Fibroblast of villous mesenchyme (primary cell): ENCODE data around the gene SORBS1. TPM values are rescaled to one million over a fixed set of nuclear protein-coding genes. Genes with fewer than 3 reads are reported as not detected.

Experiments
- DNase-seq: peaks from one replicate; pipeline ENCODE4 v3.0.0-alpha.2; 2010; ENCODE audit warnings: low read depth
- H3K4me3 ChIP-seq: 2 replicates; pipeline ENCODE4 v1.5.1; 2011; ENCODE audit warnings: low read depth, mild to moderate bottlenecking, low read length
- total RNA-seq: library from RNA; depleted of rRNA; stranded (reverse); fragments of >200 nt; gene quantifications from 2 replicates; pipeline ENCODE4 v1.2.3, GENCODE V29; 2012
- TF ChIP-seq, protein P1 (sequence below): IDR thresholded peaks from 2 replicates; pipeline ENCODE4 v1.5.1; 2012; ENCODE audit warnings: low read depth, mild to moderate bottlenecking, low read length; ENCODE audit not compliant: insufficient read depth

The SORBS1 gene
- total RNA-seq, 1 donor, result 8.2 TPM

DNA sequence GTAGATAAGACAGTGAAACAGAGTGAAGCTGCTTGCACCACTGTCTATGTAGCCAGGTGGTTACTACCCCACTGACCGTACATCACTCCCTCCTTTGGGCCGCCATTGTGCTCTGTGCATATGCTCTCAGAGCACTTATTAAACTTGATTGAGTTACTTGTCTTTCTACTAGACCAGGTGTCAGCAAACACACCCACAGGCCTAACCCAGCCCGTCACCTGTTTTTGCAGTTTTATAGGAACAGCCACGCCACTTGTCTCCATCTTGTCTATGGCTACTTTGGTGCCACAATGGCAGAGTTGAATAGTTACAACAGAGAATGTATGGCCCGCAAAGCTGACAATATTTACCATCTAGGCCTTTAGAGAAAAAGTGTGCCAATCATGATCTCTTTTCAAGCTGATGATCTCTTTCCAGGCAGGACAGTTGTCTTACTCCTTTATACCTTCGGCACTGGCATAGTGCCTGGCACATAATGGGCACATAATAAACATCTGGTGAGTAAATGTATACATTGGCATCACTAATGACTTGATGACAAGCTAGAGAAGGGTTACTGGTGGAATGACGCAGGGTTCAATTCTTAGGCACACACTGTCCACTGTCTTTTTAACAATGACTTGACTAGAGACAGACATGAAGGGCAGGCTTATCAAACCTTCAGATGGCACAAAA is 36.7 kb downstream of the SORBS1 start:
- no peak for DNase-seq
- H3K4me3 ChIP-seq, result no peak overlapping the region
- TF ChIP-seq, protein P1, sequence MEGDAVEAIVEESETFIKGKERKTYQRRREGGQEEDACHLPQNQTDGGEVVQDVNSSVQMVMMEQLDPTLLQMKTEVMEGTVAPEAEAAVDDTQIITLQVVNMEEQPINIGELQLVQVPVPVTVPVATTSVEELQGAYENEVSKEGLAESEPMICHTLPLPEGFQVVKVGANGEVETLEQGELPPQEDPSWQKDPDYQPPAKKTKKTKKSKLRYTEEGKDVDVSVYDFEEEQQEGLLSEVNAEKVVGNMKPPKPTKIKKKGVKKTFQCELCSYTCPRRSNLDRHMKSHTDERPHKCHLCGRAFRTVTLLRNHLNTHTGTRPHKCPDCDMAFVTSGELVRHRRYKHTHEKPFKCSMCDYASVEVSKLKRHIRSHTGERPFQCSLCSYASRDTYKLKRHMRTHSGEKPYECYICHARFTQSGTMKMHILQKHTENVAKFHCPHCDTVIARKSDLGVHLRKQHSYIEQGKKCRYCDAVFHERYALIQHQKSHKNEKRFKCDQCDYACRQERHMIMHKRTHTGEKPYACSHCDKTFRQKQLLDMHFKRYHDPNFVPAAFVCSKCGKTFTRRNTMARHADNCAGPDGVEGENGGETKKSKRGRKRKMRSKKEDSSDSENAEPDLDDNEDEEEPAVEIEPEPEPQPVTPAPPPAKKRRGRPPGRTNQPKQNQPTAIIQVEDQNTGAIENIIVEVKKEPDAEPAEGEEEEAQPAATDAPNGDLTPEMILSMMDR, result no peak

DNA sequence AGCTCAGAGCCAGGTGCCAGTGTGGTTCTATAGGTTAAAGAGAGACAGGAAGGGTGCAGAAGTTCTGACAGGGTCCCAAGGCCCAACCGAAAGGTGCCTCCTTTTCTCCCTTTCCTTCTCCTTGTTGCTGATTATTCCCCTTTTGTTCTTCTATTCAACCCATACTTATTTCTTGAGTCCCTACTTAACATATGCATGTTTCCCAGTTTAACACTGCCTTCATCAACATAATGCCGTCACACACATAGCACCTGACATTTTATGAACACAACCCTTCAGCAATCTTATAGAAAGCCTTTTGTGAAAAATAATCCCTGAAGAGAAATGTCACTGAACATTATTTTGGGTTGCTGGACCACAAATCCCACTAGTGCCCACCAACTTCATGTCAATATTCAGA is 39.1 kb downstream of the SORBS1 start:
- no peak overlapping the region for H3K4me3 ChIP-seq
- TF ChIP-seq, protein P1, result no peak
- DNase-seq, result no peak

DNA sequence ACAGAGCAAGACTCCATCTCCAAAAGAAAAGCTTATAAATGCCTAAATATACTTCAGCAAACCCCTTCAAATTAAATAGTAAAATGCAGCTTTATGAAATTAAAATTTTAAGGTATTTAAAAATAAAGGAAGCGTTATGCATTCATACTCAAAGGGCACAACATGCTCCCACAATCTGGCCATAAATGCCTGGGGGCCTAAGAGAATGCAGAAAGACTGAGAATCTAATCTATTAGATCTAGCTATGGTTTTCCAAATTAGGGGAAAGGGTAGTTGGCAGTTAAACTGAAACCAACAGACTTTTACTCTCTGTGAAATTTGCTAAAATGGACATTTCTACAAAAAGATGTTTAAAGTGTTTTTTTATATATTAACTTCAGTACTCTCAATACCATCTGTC is 40.6 kb downstream of the SORBS1 start:
- no peak for DNase-seq

DNA sequence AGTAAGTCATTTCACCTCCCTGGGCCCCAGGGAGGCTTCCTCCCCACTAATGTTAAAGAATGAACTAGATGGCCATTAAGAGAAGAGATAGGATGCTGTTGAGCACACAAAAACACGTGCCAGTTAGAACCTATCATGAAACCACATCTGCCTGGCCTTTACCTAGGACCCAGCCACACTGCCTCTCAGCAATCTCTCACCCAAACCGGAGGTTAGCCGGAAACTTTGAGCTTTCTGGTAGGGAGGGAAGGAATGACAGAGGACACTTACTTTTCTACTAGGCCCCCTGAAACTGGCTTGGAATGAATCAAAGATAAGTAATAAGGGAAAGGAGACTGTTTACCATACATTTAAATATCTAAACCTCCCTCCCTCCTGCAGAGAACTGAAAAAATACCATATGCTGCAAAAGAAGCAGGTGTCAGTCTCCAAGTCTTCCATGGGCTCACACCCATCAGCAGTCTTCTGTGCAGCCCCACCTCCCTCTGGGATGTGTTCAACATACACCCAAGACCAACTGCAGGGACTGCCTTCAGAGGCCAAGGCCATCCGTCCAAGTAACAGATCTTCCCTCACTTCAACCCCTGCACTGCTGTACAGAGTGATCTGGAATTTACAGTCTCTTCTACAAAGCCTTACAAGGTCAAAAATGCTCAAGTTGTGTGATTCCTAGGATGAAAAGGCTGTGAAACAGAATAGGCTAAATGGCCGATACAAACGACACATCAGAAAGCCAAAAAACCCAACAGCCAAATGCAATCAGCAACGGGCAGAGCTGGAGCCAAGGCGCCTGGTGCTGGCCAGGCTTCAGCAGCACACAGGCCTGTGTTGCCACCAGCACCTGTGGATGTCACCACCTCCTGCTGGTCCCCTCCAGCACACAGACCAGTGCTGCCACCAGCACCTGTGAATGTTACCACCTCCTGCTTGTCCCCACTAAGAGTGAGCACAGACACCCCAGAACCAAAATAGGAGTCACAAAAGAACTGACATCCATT is 42.4 kb downstream of the SORBS1 start:
- DNase-seq, result no peak
- H3K4me3 ChIP-seq, result no peak overlapping the region
- TF ChIP-seq, protein P1, result no peak

More for the DNA sequence above, 40.6 kb downstream of the SORBS1 start:
- TF ChIP-seq, protein P1, result no peak
- H3K4me3 ChIP-seq, result no peak overlapping the region

DNA sequence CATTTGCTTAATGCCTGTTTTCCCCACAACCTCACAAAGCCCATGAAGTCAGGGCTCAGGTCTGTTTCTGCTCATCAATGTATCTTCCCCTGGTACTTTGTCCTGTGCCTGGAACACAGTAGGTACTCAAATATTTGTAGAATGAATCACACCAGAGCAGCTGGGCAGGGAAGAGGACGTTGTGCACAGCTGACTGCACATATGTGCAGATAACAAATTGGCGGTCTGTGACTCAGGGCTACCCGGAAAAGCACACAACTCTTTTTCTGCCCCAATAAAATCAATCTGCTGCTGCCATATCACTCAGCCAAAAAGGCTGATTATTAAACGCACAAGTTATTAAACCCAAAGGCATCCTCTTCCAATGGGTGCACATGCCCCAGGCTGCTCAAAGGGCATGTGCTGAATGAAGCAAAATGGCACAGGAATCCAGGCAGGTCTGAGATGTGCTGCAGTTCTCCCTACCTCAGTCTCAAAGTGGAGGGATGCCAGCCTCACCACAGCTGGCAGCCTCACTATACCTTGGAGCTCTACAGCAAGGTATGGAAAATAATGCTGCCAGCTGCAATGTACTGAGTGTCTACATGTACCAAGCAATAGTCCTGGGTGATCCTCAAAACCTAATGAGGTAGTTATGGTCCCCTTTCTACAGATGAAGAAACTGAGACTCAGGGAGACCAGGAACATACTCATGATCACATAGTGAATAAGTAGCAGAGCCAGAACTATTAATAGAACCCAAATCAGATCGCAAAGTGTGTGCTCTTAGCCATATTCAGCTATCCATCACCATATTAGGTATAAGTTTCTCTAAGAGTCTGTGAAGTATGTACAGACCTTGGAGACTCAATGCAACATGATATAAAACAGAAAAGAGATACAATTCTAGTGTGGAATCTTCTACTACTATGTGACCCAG is 43.4 kb downstream of the SORBS1 start:
- H3K4me3 ChIP-seq, result no peak overlapping the region
- TF ChIP-seq, protein P1, result no peak
- DNase-seq, result peak; percentile 44

DNA sequence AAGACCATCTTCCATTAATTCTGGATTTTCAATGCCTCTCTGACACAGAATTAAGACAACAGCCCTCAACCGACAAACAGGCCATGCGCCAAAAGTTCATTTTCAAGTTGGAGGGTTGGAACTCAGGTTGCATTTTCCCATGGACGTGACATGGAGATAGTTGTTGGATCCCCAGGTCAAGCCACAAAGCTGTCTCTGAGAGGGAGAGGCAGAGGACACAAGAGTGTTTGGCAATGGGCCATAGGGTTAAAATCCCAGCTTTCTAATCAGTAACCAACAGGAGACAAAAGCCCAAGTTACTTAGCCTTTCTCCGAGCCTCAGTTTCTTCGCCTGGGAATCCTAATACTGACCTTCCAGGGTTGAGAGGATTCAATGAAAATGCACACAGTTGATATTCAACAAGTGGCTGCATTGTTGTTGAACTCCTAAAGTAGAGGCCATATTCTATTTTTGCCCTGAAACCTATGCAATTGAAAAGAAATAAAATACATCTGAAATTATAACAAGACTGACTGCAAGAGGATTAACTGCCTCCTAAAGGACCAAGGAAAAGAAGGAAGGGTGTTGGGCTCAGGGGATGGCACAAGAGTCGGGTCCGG is 44.3 kb downstream of the SORBS1 start:
- no peak overlapping the region for H3K4me3 ChIP-seq
- DNase-seq, result no peak
- TF ChIP-seq, protein P1, result no peak
